HT-29 (cell line): Measurements from ENCODE around the gene TBC1D30. TPM values are rescaled to one million over a fixed set of nuclear protein-coding genes. Genes with fewer than 3 reads are reported as not detected.
"Not testable (repeated sequence)": the region's sequence is repeated elsewhere in the genome, so short reads cannot be mapped to it uniquely, and the experiment has no call there.

Experiments used
- DNase-seq: peaks from one replicate; pipeline ENCODE4 v3.0.0-alpha.2; 2015; ENCODE audit warnings: low spot score
- total RNA-seq: library from RNA; depleted of rRNA; stranded (reverse); fragments of >200 nt; shearing (Covaris generic); gene quantifications from 2 replicates; pipeline ENCODE4 v1.2.3, GENCODE V29; 2014

Gene TBC1D30
- total RNA-seq, 1 experiment from 2014 or later: 44.7 TPM

DNA sequence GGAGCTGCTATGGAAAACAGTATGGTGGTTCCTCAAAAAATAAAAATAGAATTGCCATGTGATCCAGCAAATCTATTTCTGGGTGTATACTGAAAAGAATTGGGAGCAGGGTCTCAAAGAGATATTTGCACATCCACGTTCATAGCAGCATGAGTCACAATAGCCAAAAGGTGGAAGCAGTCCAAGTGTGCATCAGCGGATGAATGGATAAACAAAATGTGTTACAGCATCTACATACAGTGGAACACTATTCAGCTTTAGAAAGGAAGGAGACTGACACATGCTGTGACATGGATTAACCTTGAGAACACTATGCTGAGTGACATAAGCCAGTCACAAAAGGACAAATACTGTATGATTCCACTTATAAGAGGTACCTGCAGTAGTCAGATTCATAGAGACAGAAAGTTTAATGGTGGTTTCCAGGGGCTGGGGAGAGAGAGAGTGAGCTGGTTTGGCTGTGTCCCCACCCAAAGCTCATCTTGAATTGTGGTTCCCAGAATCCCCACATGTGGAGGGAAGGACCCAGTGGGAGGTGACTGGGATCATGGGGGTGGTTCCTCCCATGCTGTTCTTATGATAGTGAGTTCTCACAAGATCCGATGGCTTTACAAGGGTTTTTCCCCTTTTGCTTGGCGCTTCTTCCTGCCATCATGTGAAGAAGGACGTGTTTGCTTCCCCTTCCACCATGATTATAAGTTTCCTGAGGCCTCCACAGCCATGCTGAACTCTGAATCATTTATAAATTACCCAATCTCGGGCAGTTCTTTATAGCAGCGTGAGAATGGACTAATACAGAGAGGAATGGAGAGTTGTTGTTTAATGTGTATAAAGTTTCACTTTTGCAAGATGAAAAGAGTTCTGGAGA is 17.6 kb upstream of the TBC1D30 start:
- DNase-seq: no peak

- no peak for DNase-seq
These were observed 16.3 kb upstream of the TBC1D30 start for GRCh38 chr12:64808110-64808509.

- peak; percentile 61 for DNase-seq
These were observed 13.6 kb upstream of the TBC1D30 start for GRCh38 chr12:64810831-64811230.

DNA sequence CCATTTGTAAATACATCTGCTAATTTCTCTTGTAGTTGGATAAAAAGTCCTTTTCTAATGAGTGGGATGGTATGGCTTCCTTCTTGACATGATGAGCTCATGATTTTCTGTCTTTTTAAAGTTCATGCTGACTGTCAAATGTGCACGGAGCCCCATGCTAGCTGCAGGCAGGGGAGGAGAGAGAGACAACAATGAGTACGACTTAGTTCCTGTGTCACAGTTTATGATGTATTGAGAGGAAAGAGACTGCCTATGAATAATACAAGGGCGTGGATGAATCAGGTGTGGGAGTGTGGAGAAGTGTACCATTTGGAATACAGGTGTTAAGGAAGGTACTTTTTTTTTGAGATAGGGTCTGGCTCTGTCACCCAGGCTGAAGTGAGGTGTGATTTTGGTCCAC is 10.7 kb upstream of the TBC1D30 start:
- no peak for DNase-seq

GRCh38 chr12:64814432-64814831 is 10.0 kb upstream of the TBC1D30 start:
- no peak for DNase-seq

- no peak for DNase-seq
These were observed 4.5 kb upstream of the TBC1D30 start for GRCh38 chr12:64819816-64820402.

DNA sequence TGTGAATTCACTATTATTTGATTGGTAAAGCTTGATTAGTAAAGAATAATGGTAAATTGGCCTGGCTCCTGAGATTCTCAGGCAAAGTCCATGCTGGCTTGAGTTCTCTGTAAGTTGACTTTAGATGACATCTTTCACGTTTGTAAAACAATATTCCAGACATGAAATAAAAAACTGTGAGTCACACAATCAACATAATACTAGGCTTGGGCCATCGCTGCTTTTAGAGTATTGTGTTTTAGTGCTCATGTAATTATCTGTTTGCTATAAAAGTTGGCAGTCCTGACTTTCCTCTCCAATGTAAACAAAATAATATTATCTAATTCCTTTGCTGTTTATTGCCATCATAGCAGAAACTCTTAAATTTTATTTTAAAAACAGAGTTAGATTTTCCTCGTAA is 3.9 kb upstream of the TBC1D30 start:
- DNase-seq: no peak

DNA sequence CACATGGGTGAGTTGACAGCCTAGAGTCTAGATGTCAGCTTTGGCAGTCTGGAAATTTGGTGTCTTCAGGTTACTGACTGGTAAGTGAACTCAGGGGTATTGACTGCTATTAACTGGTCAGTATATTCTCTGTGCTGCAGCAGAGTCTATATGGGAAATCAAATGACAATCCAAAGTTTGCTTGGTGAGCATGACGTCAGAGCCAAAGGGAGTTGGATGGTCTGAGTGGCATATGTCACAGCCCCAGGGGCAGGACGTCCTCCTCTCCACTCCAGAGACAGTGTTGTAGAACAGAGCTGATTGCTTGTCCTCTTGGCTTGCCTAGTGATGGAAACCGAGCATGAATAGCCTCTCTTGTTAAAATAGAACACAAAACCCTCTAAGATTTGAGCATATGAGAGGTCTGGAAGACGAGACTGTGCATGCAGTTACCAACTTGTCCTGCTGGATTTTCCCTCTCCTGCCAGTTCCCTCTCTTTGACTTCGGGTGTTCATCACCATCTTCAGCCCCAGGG is 3.3 kb upstream of the TBC1D30 start:
- no peak for DNase-seq

DNA sequence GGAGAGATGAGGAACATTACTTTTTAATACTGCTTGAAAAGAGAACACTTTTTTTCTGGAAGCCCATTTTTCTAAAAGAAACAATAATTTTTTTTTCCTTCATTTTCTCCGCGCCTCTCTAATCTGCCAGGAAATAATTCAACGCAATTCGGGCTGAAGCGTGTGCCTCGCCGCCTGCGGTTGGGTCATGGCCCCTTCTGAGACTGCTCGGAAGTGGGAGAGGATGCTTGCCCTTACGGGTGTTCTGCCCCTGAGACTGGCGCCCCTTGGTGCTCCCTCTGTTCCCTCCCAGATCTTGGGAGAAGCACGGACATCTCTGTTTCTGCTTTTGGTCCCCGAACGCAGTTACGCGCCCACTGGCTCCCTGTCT is 332 bp upstream of the TBC1D30 start:
- no peak for DNase-seq

DNA sequence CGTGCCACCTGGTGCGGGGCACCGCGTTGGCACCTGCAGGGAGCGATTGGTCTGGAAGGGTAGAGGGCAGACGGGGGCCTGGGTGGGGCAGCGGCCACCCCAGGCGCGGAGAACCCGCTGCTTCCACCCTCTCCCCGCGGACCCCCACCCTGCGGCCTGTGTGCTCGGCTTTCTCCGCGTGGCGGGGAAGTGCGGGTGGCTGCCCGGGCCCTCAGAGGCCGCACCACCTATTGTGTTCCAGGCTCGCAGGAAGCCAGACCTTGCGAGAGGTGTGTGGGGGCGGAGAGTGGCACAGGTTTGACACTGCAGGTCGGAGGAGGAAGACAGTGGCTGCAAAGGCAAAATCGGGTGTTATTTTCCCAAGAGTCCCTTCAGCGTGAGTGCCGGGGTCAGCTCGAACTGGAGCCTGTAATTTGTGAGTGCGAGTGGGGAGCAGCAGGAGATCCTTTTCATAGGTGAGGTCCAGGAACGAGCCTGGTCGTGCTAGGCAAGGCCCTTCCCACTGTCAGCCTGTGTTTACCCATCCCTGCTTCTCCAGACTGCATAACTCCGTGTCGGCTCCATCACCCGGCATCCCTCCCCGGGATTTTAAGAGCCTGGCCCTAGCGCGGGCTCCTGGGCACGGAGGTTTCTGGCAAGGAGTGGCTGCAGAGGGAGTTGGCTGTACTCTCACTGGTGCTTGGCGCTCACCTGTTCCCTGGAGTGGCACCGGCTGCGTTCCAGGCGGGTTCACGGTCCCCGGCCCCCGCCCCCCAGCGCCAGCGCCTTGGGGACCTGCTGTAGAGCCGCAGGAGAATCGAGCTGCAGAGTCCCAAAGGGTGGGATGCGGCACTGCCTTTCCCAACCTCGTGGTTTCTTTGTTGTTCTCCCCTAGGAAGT is 935 bp downstream of the TBC1D30 start:
- no peak for DNase-seq

GRCh38 chr12:64826234-64826633 is 1.8 kb downstream of the TBC1D30 start:
- DNase-seq: no peak

DNA sequence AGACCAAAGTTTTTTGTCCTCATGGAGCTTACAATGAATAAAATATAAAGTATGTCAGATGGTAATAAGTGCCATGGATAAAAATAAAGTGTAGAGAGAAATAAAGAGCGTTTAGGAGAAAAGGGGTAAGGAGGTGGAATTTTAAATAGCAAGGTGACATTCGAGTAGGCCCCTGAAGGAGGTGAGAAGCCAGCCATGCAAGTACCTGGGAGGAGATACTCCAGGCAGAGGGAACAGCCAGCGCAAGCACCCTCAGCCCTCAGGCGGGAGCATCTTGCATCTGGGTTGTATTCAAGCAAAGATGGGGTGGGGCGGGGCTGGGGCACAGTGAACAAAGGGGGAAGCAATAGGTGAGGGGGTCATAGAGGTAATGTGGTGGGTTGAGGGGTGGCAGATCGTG is 4.3 kb downstream of the TBC1D30 start:
- no peak for DNase-seq

GRCh38 chr12:64833928-64834327 is 9.5 kb downstream of the TBC1D30 start:
- DNase-seq: no peak

DNA sequence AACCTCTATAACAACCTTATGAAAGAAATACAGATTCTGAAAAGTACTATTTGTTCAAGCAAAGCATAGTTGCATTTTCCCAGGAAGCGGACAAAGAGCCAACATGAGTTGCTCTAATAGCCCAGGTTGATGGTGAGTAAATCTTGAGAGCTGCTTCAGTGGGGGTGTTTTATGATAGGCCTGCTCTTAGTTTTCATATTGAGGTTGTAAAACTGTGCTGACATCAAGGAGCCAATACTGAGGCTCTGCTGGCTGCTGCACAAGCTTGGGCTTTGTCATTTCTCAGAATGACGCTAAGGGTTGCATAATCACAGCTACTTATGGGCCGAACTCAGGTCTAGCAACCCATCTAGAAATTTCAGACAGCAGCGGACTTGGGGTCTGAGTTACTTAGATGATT is 11.5 kb downstream of the TBC1D30 start:
- no peak for DNase-seq

GRCh38 chr12:64836856-64837255 is 12.4 kb downstream of the TBC1D30 start:
- DNase-seq: no peak

- no peak for DNase-seq
These were observed 13.0 kb downstream of the TBC1D30 start for GRCh38 chr12:64837427-64837826.

GRCh38 chr12:64840119-64840518 is 15.7 kb downstream of the TBC1D30 start:
- DNase-seq: no peak

DNA sequence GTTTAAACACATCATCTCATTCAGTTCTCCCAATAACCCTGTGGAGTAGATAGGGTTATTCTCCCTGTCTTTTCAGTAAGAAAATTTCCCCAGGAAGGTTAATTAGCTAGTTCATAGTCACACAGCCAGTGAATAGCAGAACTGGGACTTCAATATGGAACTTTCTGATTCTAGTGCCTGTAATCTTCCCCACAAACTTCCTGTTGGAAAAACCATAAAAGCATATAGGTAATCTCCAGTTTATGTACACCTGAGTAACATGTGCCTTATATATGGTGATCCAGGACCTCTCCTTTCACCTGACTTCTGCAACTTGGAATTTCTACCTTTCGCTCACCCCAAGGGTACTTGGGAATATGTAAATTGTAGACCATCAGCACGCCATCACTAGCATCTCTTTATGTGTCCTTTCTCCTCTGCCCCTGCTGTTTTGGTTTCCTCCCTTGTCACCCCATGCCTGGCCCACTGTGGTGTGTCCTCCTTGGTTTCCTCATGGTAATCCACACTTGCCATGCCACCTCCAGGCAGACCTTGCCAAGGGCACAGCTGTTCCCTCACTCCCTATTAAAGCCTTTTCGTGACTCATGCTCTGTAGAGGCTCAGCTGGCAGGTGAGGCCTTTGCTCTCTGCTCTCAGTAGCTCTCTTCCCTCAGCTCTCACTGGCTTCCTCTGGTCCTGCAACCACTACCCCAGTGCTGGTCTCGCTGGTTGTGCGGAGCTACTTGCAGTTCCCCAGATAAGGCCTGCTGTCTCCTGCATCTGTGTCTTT is 16.7 kb downstream of the TBC1D30 start:
- no peak for DNase-seq

DNA sequence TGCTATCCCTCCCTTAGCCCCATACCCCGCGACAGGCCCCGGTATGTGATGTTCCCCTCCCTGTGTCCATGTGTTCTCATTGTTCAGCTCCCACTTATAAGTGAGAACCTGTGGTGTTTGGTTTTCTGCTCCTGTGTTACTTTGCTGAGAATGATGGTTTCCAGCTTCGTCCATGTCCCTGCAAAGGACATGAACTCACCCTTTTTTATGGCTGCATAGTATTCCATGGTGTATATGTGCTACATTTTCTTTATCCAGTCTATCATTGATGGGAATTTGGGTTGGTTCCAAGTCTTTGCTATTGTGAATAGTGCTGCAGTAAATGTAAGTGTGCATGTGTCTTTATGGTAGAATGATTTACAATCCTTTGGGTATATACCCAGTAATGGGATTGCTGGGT is 24.0 kb downstream of the TBC1D30 start:
- DNase-seq: not testable (repeated sequence)

GRCh38 chr12:64858882-64859605 is 34.6 kb downstream of the TBC1D30 start:
- no peak for DNase-seq
